CD4-positive, alpha-beta T cell treated with Interleukin-15 for 1 hour (primary cell): ENCODE measurements around the gene CNTNAP2.

Source experiments
- DNase-seq: peaks from one replicate; pipeline ENCODE4 v3.0.0-alpha.2; 2020

The CNTNAP2 gene

GRCh38 chr7:147170341-147171012 is 1053.9 kb downstream of the CNTNAP2 start:
- DNase-seq = no peak

- DNase-seq = no peak
Observed at GRCh38 chr7:147171013-147171391, 1054.4 kb downstream of the CNTNAP2 start.

- no peak for DNase-seq
Observed at GRCh38 chr7:147173883-147174282, 1057.3 kb downstream of the CNTNAP2 start.

GRCh38 chr7:147182874-147183273 is 1066.3 kb downstream of the CNTNAP2 start:
- DNase-seq = no peak

GRCh38 chr7:147183276-147183675 is 1066.7 kb downstream of the CNTNAP2 start:
- no peak for DNase-seq

GRCh38 chr7:147188467-147188866 is 1071.9 kb downstream of the CNTNAP2 start:
- DNase-seq = no peak

- DNase-seq = no peak
Observed at GRCh38 chr7:147193476-147193875, 1076.9 kb downstream of the CNTNAP2 start.

GRCh38 chr7:147196481-147196880 is 1079.9 kb downstream of the CNTNAP2 start:
- no peak for DNase-seq

GRCh38 chr7:147197006-147197405 is 1080.4 kb downstream of the CNTNAP2 start:
- DNase-seq = no peak

- no peak for DNase-seq
Observed at GRCh38 chr7:147199868-147200267, 1083.3 kb downstream of the CNTNAP2 start.

GRCh38 chr7:147207988-147208387 is 1091.4 kb downstream of the CNTNAP2 start:
- no peak for DNase-seq

- no peak for DNase-seq
Observed at GRCh38 chr7:147231275-147231674, 1114.7 kb downstream of the CNTNAP2 start.

- DNase-seq = no peak
Observed at GRCh38 chr7:147235645-147236382, 1119.2 kb downstream of the CNTNAP2 start.

GRCh38 chr7:147240468-147240867 is 1123.9 kb downstream of the CNTNAP2 start:
- no peak for DNase-seq

- no peak for DNase-seq
Observed at GRCh38 chr7:147245274-147245673, 1128.7 kb downstream of the CNTNAP2 start.

- DNase-seq = no peak
Observed at GRCh38 chr7:147249956-147250355, 1133.4 kb downstream of the CNTNAP2 start.

- no peak for DNase-seq
Observed at GRCh38 chr7:147251751-147252325, 1135.2 kb downstream of the CNTNAP2 start.

GRCh38 chr7:147261693-147262092 is 1145.1 kb downstream of the CNTNAP2 start:
- no peak for DNase-seq

GRCh38 chr7:147265528-147265927 is 1148.9 kb downstream of the CNTNAP2 start:
- DNase-seq = no peak

- DNase-seq = no peak
Observed at GRCh38 chr7:147276106-147276505, 1159.5 kb downstream of the CNTNAP2 start.

GRCh38 chr7:147276783-147277370 is 1160.3 kb downstream of the CNTNAP2 start:
- no peak for DNase-seq

- DNase-seq = no peak
Observed at GRCh38 chr7:147279514-147279913, 1162.9 kb downstream of the CNTNAP2 start.

GRCh38 chr7:147279964-147280374 is 1163.4 kb downstream of the CNTNAP2 start:
- DNase-seq = no peak

- DNase-seq = no peak
Observed at GRCh38 chr7:147282204-147282603, 1165.6 kb downstream of the CNTNAP2 start.
